K562 (cell line): ENCODE data around the gene LRRC47. TPM values are rescaled to one million over a fixed set of nuclear protein-coding genes. Genes with fewer than 3 reads are reported as not detected.

Source experiments
- ATAC-seq: fragments of 200-7000 bp; cut with Tn5 transposase; 3 replicates; pipeline ENCODE4 v1.9.1; 2020; ENCODE audit warnings: moderate library complexity
- BruUV-seq: library from RNA; stranded (reverse); fragments of 400-500 nt; replicated peaks from 2 replicates; lab custom pipeline; 2021; lab: Mats Ljungman, UMichigan
- CTCF ChIA-PET: fragments of 300-600 bp; formaldehyde crosslinking; extraction: SDS; loops from one replicate; lab custom pipeline; 2021; ENCODE audit warnings: low intra/inter-chr PET ratio; lab: Yijun Ruan, JAX
- POLR2A ChIA-PET: fragments of 300-600, 350-650 bp; sonication (Branson Sonifier 250); formaldehyde crosslinking; extraction: SDS; loops from one replicate; lab custom pipeline; 2021; ENCODE audit warnings: antibody characterized with exemption, inconsistent platforms; lab: Yijun Ruan, JAX
- DNase-seq, 4 experiments: peaks; one replicate each; pipeline versions ENCODE4 v3.0.0 to v3.0.0-alpha.2; 2011 to 2018; ENCODE audit warnings: low spot score in 3 of 4, mixed read lengths in 3 of 4; ENCODE audit errors: extremely low read depth in 1 of 4
- FAIRE-seq: peaks from 2 replicates; lab custom pipeline; 2011; peaks lifted over from hg19 to GRCh38; lab: Jason Lieb, UNC
- H2AFZ ChIP-seq: 2 replicates; pipeline ENCODE4 v1.6.0; 2011; ENCODE audit warnings: low read depth, low read length, control low read depth, inconsistent platforms
- H3K27ac ChIP-seq: fragments of 200-600 bp; 3 replicates; pipeline ENCODE4 v1.8.0; 2011; ENCODE audit warnings: low read depth, mild to moderate bottlenecking, control low read depth, inconsistent platforms, low read length, moderate library complexity, mixed read lengths; ENCODE audit errors: extremely low read depth
- H3K27me3 ChIP-seq, 2 experiments: fragments of 300-600 bp in 1 of 2; 2 replicates in 1 of 2; 3 replicates in 1 of 2; pipeline versions ENCODE4 v1.6.0 to v1.8.0; 2011; ENCODE audit warnings: inconsistent platforms in 2 of 2, low read length in 2 of 2, mild to moderate bottlenecking in 1 of 2, mixed read lengths in 1 of 2, moderate library complexity in 1 of 2; ENCODE audit not compliant: control insufficient read depth in 2 of 2, insufficient read depth in 2 of 2
- H3K36me3 ChIP-seq: fragments of 300-600 bp; 3 replicates; pipeline ENCODE4 v1.8.0; 2011; ENCODE audit warnings: mild to moderate bottlenecking, low read length, inconsistent platforms; ENCODE audit not compliant: control insufficient read depth, insufficient read depth
- H3K4me1 ChIP-seq, 2 experiments: fragments of 200-600 bp in 1 of 2; replicated peaks in 1 of 2; 2 replicates in 1 of 2; 3 replicates in 1 of 2; pipeline versions ENCODE4 v1.5.1 to v1.8.0; 2011; ENCODE audit warnings: inconsistent platforms in 2 of 2, low read length in 2 of 2, mild to moderate bottlenecking in 1 of 2, mixed read lengths in 1 of 2, moderate library complexity in 1 of 2; ENCODE audit not compliant: control insufficient read depth in 2 of 2, insufficient read depth in 2 of 2
- H3K4me2 ChIP-seq: 2 replicates; pipeline ENCODE4 v1.6.1; 2011; ENCODE audit warnings: low read length, control low read depth, inconsistent platforms, mixed read lengths; ENCODE audit not compliant: insufficient read depth
- H3K4me3 ChIP-seq: fragments of 200-600 bp; sonication (generic), shearing (Covaris generic); 2 replicates; pipeline ENCODE4 v1.5.1; 2016; ENCODE audit warnings: control low read depth, inconsistent platforms
- H3K79me2 ChIP-seq: fragments of 200-600 bp; 3 replicates; pipeline ENCODE4 v1.8.0; 2011; ENCODE audit warnings: low read length, inconsistent platforms; ENCODE audit not compliant: control insufficient read depth, insufficient read depth
- H3K9ac ChIP-seq, 2 experiments: 2 replicates each; pipeline versions ENCODE4 v1.6.0 to v1.6.1; 2011; ENCODE audit warnings: low read depth in 2 of 2, low read length in 2 of 2, control low read depth in 1 of 2, inconsistent platforms in 1 of 2, mild to moderate bottlenecking in 1 of 2, mixed read lengths in 1 of 2; ENCODE audit not compliant: insufficient read depth in 1 of 2
- H3K9me1 ChIP-seq: one replicate; pipeline ENCODE4 v1.6.0; 2011; ENCODE audit warnings: inconsistent platforms, mild to moderate bottlenecking, low read length, moderate library complexity; ENCODE audit not compliant: control insufficient read depth, insufficient read depth
- H3K9me3 ChIP-seq: replicated peaks from 2 replicates; pipeline ENCODE4 v1.5.1; 2011; ENCODE audit warnings: low read depth, low read length, inconsistent platforms; ENCODE audit not compliant: control insufficient read depth, insufficient read depth
- H4K20me1 ChIP-seq: replicated peaks from 2 replicates; pipeline ENCODE4 v1.6.1; 2011; ENCODE audit warnings: low read length, inconsistent platforms, mixed read lengths; ENCODE audit not compliant: control insufficient read depth, insufficient read depth
- CBX5 ChIP-seq: IDR thresholded peaks from 2 replicates; pipeline ENCODE4 v1.6.1; 2014; ENCODE audit warnings: low read depth, borderline replicate concordance
- ERF ChIP-seq: fragments of 450-650 bp; formaldehyde crosslinking; IDR thresholded peaks from 2 replicates; pipeline ENCODE4 v1.4.0; 2020; ENCODE audit warnings: mild to moderate bottlenecking, mixed read lengths
- ESRRB ChIP-seq: fragments of 250-450 bp; sonication (Bioruptor Pico); IDR thresholded peaks from 2 replicates; pipeline ENCODE4 v1.5.0; 2020; ENCODE audit warnings: mild to moderate bottlenecking, moderate library complexity, borderline replicate concordance
- GABPA ChIP-seq: fragments of 200-800 bp; sonication (Bioruptor generic); conservative IDR thresholded peaks from 2 replicates; pipeline ENCODE4 v1.6.1; 2016; ENCODE audit warnings: low read depth, missing genetic modification characterization, missing compliant biosample characterization
- KAT2B ChIP-seq: IDR thresholded peaks from one replicate; pipeline ENCODE4 v1.6.1; 2012; ENCODE audit warnings: low read depth, mild to moderate bottlenecking, control low read depth, inconsistent platforms, low read length, moderate library complexity
- MEF2D ChIP-seq: conservative IDR thresholded peaks from 2 replicates; pipeline ENCODE4 v1.6.1; 2016; ENCODE audit warnings: low read depth, missing genetic modification characterization, missing compliant biosample characterization
- MXI1 ChIP-seq: IDR thresholded peaks from 2 replicates; pipeline ENCODE4 v1.6.1; 2011; ENCODE audit warnings: low read depth, mild to moderate bottlenecking, improper control_type of control experiment, low read length
- NCOA6 ChIP-seq: fragments of 450-650 bp; IDR thresholded peaks from 2 replicates; pipeline ENCODE4 v1.6.1; 2017; ENCODE audit warnings: mild to moderate bottlenecking
- PML ChIP-seq: IDR thresholded peaks from 2 replicates; pipeline ENCODE4 v1.6.1; 2012; ENCODE audit warnings: low read length, inconsistent platforms
- RB1 ChIP-seq: fragments of 450-650 bp; IDR thresholded peaks from 2 replicates; pipeline ENCODE4 v1.6.1; 2017; ENCODE audit warnings: low read depth, mild to moderate bottlenecking
- SUPT5H ChIP-seq: fragments of 450-650 bp; IDR thresholded peaks from 2 replicates; pipeline ENCODE4 v1.6.1; 2016
- TAF1 ChIP-seq: IDR thresholded peaks from 2 replicates; pipeline ENCODE4 v1.6.1; 2011; ENCODE audit warnings: mild to moderate bottlenecking, low read length, moderate library complexity; ENCODE audit not compliant: insufficient read depth, control insufficient read depth, severe bottlenecking; ENCODE audit errors: extremely low read depth
- ZBTB17 ChIP-seq: fragments of 450-650 bp; formaldehyde crosslinking; IDR thresholded peaks from 2 replicates; pipeline ENCODE4 v1.4.0; 2020; ENCODE audit warnings: mild to moderate bottlenecking
- ZNF324 ChIP-seq: fragments of 250-450 bp; sonication (Bioruptor Pico); IDR thresholded peaks from 2 replicates; pipeline ENCODE4 v1.4.0; 2020; ENCODE audit warnings: mild to moderate bottlenecking
- ZNF764 ChIP-seq: fragments of 250-450 bp; sonication (Bioruptor Pico); IDR thresholded peaks from 2 replicates; pipeline ENCODE4 v1.4.0; 2020; ENCODE audit warnings: low read depth, mild to moderate bottlenecking, moderate library complexity
- WGBS: fragments of 100-300 bp; shearing (Covaris generic); methylation state at CpG from one replicate; pipeline ENCODE4 v1.1.6; 2016; ENCODE audit warnings: low coverage, mixed read lengths; ENCODE audit not compliant: insufficient coverage; ENCODE audit errors: missing lambda C conversion rate; 5-methylcytosine and 5-hydroxymethylcytosine counted together
- in situ Hi-C: fragments of 300-500 bp; cut with MboI; formaldehyde crosslinking; loops from 4 replicates; pipeline ENCODE4 v1.15.0; 2018; ENCODE audit warnings: inconsistent platforms, mixed read lengths
- intact Hi-C: fragments of 100-400 bp; cut with micrococcal nuclease; formaldehyde crosslinking; loops from 2 replicates; pipeline ENCODE4 v1.14.2; 2022
- polyA plus RNA-seq, 8 experiments: library from polyadenylated mRNA; depleted of rRNA in 4 of 8; stranded (reverse) in 5 of 8; unstranded in 3 of 8; fragments of >200 nt; fragmentation: Nextera tagmentation in 2 of 8; fragmentation: Illumina TruSeq in 1 of 8; extraction: Ambion mirVana in 2 of 8; extraction: Trizol in 1 of 8; gene quantifications; 2 replicates each; pipeline versions ENCODE4 v1.2.1 to v1.2.3, GENCODE V29; 2011 to 2014; ENCODE audit warnings: inconsistent platforms in 1 of 8, missing spikeins in 1 of 8
- total RNA-seq, 7 experiments: library from RNA; depleted of rRNA in 6 of 7; stranded (reverse); fragments of >200 nt in 6 of 7; fragmentation: Illumina TruSeq in 2 of 7; extraction: Trizol in 2 of 7; gene quantifications; 2 replicates each; pipeline versions ENCODE4 v1.2.1 to v1.2.3, GENCODE V29; 2011 to 2021; ENCODE audit warnings: low replicate concordance in 1 of 7
- TF ChIP-seq, protein P1 (sequence below): fragments of 450-650 bp; formaldehyde crosslinking; IDR thresholded peaks from 2 replicates; pipeline ENCODE4 v1.4.0; 2020; ENCODE audit warnings: mild to moderate bottlenecking, mixed read lengths
- TF ChIP-seq, protein P2 (sequence below): sonication (generic); formaldehyde crosslinking; IDR thresholded peaks from 2 replicates; pipeline ENCODE4 v1.8.0; 2022; ENCODE audit warnings: mild to moderate bottlenecking, missing genetic modification reagents

The LRRC47 gene
- total and polyA plus RNA-seq, 9 of the 15 experiments (the other 6 are each of a cell fraction or from before 2014, with no cell fraction given) = 4.6 to 68.0 (median 35.9) TPM

DNA sequence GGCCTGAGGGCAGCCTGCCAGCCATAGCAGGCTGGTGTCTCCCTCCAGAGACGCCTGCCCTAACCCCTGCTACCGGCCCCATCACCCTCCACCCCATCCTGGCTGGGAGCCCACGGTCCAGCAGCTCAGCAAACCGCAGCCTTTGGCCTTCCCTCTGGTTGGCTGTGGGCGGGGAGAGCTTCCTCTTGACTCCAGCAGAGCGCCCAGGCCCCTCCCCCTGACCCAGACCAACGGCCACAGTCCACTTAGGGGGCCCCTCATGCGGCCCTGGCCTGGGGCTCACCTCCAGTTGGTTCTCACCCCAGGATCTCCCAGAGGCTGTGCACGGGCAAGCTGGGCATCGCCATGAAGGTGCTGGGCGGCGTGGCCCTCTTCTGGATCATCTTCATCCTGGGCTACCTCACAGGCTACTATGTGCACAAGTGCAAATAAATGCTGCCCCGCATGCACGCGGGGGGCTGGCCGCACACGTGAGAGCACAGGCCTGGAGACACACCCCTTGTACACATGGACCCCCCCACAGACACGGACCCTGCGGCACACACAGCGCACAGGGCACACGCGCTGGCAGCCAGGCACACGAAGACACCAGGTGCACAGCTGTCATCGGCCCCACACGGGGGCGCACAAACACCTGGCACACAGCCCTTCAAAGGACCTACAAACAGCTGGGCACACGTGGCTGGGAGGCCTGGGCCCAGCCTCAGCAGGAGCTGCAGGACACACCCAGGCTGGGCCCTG, 20.6 kb downstream of the LRRC47 start:
- Histone ChIP-seq H3K27ac (peak overlapping the region; percentile 66), H3K9me1 (peaks cover 5% of the 10 kb centered on the region), H3K4me1 (peaks cover 26 to 87% of the 10 kb centered on the region in 2 experiments), H3K9ac (peak overlapping the region; percentile 60 to 84), H3K9me3 (no peaks in the 10 kb centered on the region), H3K79me2 (peaks cover 38% of the 10 kb centered on the region), H3K36me3 (peaks cover 28% of the 10 kb centered on the region; the same call in 2 of the 3 replicates), H3K27me3 (no peaks in the 10 kb centered on the region), H4K20me1 (no peaks in the 10 kb centered on the region), H3K4me2 (peak overlapping the region; percentile 92), H2AFZ (peak overlapping the region; percentile 42), H3K4me3 (peak overlapping the region; percentile 7; the same call in 1 of the 2 replicates)
- ATAC-seq = peak; percentile 71
- BruUV-seq = no TSS peak
- POLR2A ChIA-PET = interaction anchor here (0.6 to 2.3 kb wide), 13 partner anchors 9 to 217 kb away, joined by 3 to 14 read pairs (median 3); partner anchors contain the start of gene LRRC47
- intact Hi-C loops = loop anchor here (2.0 to 5.0 kb wide), 4 partner anchors 29 to 125 kb away; partner anchors contain the start of genes C1orf174, CEP104 and DFFB
- WGBS = 5% methylated on average over 27 of the region's 27 CpGs
- in situ Hi-C loops = no loop called here
- CTCF ChIA-PET = no interaction called here
- DNase-seq = peak; percentile 85 to 98 (median 91)
- FAIRE-seq = peak; percentile 11
- TF ChIP-seq SUPT5H (peak; percentile 19; the same call in 1 of the 2 replicates), ZBTB17 (CRISPR knock-in tag) (peak; percentile 46; the same call in 1 of the 2 replicates), ERF (CRISPR knock-in tag) (0 out of 2 replicates have a peak, but pooled peaks have one; percentile 13), MEF2D (tag) (no peak), NCOA6 (no peak), KAT2B (peak; percentile 53), ESRRB (CRISPR knock-in tag) (no peak), GABPA (tag) (no peak), TAF1 (no peak), RB1 (peak; percentile 44; the same call in 1 of the 2 replicates), PML (peak; percentile 45; the same call in 1 of the 2 replicates), ZNF764 (no peak), ZNF324 (CRISPR knock-in tag) (no peak), CBX5 (no peak), MXI1 (peak; percentile 79; the same call in 1 of the 2 replicates)
- TF ChIP-seq, protein P1, sequence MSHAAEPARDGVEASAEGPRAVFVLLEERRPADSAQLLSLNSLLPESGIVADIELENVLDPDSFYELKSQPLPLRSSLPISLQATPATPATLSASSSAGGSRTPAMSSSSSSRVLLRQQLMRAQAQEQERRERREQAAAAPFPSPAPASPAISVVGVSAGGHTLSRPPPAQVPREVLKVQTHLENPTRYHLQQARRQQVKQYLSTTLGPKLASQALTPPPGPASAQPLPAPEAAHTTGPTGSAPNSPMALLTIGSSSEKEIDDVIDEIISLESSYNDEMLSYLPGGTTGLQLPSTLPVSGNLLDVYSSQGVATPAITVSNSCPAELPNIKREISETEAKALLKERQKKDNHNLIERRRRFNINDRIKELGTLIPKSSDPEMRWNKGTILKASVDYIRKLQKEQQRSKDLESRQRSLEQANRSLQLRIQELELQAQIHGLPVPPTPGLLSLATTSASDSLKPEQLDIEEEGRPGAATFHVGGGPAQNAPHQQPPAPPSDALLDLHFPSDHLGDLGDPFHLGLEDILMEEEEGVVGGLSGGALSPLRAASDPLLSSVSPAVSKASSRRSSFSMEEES = no peak
- TF ChIP-seq, protein P2, sequence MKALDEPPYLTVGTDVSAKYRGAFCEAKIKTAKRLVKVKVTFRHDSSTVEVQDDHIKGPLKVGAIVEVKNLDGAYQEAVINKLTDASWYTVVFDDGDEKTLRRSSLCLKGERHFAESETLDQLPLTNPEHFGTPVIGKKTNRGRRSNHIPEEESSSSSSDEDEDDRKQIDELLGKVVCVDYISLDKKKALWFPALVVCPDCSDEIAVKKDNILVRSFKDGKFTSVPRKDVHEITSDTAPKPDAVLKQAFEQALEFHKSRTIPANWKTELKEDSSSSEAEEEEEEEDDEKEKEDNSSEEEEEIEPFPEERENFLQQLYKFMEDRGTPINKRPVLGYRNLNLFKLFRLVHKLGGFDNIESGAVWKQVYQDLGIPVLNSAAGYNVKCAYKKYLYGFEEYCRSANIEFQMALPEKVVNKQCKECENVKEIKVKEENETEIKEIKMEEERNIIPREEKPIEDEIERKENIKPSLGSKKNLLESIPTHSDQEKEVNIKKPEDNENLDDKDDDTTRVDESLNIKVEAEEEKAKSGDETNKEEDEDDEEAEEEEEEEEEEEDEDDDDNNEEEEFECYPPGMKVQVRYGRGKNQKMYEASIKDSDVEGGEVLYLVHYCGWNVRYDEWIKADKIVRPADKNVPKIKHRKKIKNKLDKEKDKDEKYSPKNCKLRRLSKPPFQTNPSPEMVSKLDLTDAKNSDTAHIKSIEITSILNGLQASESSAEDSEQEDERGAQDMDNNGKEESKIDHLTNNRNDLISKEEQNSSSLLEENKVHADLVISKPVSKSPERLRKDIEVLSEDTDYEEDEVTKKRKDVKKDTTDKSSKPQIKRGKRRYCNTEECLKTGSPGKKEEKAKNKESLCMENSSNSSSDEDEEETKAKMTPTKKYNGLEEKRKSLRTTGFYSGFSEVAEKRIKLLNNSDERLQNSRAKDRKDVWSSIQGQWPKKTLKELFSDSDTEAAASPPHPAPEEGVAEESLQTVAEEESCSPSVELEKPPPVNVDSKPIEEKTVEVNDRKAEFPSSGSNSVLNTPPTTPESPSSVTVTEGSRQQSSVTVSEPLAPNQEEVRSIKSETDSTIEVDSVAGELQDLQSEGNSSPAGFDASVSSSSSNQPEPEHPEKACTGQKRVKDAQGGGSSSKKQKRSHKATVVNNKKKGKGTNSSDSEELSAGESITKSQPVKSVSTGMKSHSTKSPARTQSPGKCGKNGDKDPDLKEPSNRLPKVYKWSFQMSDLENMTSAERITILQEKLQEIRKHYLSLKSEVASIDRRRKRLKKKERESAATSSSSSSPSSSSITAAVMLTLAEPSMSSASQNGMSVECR (CRISPR knock-in tag) = peak; percentile 92
